ENCODE data around the gene PAMR1.

Gene PAMR1

DNA sequence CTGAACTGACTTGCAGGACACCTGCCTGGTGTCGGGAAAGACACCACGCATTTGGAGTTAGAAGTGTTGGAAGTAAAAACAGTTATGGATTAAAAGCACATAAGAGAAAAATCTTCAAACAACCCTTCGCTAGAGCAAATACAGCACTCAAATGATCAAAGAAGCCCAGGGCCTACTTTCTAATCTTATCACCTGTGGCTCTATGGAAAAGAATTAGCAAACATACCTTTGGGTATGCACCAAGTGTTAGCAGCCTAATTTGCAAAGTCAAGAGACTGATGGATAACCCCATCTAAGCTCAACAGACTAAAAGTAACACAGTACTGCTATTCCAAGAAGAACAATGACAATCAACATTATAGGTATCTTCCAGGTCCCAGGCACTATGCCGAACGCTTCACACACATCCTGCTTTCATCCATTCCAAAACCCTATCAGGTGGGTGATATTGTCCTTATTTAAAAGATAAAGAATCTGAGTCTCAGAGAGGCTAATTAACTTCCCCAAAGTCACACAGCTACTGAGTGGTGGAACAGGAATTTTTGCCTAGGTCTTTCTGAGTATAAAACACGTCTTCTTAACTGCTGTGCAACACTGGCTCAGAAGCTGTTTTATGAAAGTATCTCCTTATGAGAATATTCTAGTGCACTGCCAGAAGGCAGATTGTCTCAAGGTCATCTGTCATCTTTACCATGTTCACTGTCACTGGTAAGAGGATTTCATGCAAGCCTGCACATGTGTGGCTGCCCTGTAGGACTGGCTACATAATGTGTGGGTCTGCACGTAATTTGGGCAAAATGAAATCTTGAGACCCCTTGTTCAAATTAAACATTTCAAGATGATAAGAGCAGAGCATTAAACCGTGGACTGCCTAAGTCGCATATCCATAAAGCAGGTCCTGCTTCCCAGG is 122.4 kb downstream of the PAMR1 start:
- no peak for DNase-seq (ENCODE audit: low read depth in 2 of 2)

DNA sequence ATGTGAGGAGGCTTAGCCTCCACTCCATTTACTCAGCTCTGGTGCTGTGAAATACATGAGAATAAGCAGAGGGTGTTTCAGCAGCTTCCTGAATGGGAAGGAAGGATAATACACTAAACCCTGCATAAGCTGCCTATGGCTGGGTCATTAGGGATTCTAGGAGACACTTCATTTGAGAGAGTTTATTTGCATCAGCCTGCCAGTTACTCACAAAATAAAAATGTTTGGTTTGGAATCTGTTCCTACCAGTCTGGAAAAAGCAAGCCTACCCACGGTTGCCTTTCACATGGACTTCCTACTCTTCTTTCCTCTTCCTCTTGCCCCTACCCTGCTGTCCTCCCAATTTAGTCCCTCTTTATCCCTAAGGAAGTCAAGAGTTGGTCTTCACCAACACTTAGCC is 126.5 kb downstream of the PAMR1 start:
- no peak for DNase-seq (ENCODE audit: low read depth in 2 of 2)

DNA sequence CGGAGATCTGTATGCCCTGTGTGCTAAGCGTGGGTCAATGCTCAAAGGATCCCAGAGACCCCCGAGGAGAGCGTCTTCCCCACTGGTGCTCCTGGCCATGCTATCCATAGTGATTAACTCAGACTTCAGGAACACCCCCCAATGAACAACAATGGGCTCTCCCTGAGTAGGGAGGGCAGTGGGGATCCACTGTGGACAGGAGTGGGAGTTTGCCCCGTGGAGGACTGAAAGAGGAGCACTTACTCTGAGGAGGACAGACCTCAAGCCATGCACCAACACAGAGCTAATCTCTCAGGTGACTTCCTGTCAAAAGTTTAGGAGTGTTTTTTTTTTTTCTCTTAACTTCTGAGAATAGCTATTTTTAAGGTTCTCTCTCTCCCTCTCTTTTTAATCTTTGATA is 130.5 kb downstream of the PAMR1 start:
- no peak for DNase-seq (ENCODE audit: low read depth in 2 of 2)

DNA sequence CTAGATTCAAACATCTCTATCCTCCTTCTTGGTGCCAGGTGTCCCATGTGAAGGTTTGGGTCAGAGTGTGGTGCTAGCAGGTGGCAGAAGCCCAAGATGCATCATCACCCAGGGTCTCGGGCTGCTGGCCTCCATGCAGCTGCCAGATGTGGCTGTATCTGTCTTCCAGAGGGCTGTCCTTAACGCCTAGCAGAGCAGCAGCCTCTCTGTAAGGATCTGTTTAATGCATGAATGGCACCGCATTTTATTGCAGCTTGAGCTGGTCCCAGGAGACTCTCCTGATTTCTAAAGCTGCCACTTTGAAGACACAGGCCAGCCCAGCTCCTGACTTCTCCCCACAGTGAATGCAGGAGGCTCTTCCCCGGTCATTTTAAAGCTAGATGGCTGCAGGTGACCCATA is 132.3 kb downstream of the PAMR1 start:
- no peak for DNase-seq (ENCODE audit: low read depth in 2 of 2)

DNA sequence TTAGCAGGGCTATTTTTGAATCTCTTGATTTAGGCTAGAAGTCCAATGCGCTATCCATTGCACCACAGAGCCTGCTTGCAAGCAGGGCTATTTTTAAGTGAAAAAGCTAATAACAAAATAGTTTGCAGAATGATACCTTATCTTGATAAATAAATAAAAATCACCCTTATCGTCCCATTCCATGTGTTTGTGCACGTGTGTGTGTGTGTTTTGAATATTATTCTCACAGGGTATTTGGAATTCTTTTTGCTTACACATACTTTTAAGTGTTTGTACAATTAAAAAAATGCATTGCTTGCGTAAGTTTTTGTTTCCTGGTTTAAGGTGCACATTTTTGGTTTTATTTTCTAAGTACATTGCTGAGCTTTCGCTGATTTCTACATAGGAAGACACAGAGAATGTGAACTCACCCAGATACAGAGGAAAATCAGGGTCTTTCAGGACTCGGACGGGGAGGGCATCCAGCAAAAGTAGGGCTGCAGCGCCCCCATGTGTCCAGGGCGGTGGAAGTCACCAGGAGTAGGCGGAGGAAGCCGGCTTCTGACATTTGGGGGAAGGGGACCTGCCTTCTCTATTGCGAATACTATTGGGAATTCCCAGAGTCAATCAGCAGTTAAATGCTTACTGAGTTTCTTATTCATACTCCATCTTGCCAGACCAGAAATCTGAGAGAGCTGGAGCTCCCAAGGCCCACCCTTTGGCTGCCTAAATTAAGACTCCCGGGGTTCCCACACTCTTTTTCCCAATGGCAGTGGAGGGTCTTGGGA is 133.3 kb downstream of the PAMR1 start:
- peak; percentile 87 to 90 for DNase-seq (ENCODE audit: low read depth in 2 of 2)

DNA sequence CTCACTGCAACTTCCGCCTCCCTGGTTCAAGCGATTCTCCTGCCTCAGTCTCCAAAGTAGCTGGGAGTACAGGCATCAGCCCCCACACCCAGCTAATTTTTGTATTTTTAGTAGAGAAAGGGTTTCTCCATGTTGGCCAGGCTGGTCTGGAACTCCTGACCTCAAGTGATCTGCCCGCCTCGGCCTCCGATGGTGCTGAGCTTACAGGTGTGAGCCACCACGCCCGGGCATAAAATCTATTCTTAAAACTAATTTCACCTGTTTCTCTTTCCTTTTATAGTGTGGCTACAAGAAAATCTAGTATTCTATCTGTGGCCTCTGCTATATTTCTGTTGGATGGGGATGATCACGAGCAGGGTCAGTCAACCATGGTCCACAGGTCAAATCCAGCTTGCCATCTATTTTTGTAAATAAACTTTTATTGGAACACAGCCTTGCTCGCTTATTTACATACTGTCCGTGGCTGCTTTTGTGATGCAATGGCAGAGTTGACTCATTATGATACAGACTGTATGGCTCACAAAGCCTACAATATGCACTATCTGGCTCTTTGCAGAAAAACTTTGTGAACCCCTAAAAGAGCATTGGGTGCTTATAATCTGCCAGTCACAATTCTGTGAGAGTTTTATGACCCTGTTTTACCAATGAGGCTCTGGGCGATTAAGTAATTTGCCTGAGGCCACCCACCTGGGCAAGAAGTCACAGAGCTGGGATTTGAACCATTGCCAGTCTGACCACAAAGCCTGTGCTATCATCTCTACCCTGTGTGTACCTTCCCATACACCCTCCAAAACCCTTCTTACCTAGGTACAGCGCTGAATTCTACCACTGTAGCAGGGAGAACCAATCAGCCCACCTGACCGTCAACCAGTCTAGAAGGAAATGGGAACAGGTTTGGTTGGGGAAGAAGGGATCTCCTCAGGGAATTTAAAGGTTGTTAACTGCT is 134.4 kb downstream of the PAMR1 start:
- DNase-seq (ENCODE audit: low read depth in 2 of 2): peak in 1 of 2 donors; percentile 16

DNA sequence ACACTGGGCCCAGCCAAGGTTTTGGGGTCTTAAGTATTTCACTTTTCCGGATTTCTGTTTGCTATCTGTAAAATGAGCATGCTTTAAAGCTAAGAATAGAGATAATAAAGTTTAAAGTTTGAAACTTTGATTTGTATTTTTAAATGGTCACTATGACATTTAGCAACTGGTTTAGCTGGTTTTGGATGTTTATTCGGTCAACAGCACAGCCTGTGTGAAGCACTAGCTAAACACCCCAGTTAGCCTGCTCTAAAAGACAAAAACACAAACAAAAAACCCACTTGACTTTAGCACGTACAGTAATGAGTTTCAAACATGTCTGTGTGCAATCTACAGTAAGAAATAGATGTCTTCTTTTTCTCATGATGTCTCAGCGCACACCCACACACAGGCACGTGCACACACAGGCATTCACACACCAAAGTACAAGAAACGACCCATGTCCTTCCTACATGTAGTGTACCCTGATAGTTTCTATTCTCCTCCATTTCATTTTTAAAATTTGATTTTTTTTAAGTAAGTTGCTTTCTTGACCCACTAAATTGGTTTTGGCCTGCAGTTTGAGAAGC is 135.4 kb downstream of the PAMR1 start:
- no peak for DNase-seq (ENCODE audit: low read depth in 2 of 2)

DNA sequence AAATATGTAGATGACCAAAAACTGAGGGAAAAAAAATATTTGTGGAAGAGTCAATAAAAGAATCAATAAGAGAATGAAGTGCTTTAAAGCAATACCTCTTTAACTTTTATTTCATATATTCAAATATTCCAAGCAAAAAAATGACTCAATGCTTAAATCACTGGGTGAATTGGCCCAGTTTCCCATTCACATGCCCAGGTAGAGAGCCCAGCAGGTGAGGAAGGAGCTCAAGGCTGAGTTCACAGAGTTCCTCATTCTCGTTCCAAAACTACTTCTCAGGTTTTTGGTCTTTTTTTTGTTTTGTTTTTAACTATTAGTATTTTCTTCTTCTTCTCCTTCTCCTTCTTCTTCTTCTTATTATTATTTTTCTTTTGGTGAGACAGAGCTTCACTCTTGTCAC is 136.3 kb downstream of the PAMR1 start:
- DNase-seq (ENCODE audit: low read depth in 2 of 2): no peak

DNA sequence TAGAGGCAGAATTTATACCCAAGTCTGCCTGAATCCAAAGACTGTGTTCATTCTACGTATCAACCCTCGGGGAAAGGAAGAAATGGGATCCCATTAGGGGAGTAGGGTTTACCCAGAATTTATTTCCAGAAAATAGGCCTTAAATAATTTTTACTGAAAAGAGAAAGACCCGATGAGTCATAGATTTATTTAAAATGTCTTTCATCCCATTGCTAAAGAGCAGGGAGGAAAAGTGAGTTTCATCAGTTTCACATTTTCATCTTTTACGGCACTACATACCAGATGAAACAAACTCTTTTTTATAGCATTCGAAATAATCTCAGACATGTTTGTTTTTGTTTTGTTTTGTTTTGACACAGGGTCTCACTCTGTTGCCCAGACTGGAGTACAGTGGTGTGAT is 137.4 kb downstream of the PAMR1 start:
- DNase-seq (ENCODE audit: low read depth in 2 of 2): no peak

DNA sequence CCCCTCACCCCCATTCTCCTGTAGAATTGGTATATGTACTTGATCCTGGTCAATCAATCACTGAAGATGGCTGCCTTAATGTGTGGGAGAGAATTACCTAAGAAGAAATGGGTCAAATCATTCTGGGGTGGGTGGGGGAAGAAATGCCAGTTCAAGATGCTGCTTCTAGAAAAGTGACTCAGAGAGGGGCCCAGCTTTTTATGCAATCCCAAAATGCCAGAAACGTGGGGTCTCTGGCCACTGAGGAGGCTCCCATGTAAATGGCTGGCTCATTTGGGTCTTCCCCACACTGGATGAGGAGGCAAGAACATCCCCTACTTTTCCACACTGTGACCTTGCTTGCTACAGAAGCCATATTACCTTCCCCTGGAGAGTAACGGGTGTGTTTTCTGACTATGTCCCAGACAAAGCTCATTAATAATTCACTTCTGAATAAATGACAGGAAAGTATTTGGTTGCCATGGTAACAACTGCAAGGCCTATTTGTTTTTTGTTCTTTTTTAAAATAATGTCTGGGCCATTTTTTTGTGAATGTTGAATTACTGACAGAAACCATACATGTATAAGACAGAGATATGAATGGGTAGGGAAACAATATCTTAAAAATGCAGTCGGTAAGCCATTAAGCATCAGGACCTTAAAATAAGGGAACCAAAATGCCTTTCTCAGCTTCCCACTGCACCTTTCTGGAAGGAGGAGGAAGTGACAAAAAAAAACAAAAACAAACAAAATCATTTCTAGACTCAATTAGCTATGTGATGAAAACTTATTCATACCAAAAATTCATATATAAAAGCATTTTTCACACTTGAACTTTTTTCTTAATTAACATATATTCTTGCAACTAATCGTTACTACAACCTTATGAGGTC is 138.1 kb downstream of the PAMR1 start:
- DNase-seq (ENCODE audit: low read depth in 2 of 2): no peak

DNA sequence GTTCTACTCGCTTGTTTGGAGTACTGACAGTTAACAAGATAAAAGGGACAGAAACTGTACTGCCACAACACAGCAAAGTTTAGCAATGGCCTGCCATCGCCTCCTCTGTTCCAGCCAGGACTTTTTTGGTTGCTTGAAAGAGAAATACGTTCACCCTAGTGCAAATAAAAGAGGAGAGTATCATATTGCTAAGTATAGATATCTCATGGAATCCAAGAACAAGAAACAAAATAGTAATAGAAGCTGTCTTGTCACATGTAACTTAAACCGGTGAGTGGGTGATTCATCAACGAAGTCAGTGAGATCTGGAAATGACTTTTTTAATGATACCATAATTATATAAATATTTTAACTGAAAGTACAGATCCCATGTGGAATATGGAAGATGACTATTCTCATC is 141.5 kb downstream of the PAMR1 start:
- no peak for DNase-seq (ENCODE audit: low read depth in 2 of 2)
